Activated CD8-positive, alpha-beta memory T cell treated with anti-CD3 and anti-CD28 coated beads for 1 hour (primary cell): ENCODE results near the gene SERPINB3.
"Not testable (repeated sequence)": the region's sequence is repeated elsewhere in the genome, so short reads cannot be mapped to it uniquely, and the experiment has no call there.

Source experiments
- DNase-seq, 2 donors: peaks; one replicate each; pipeline ENCODE4 v3.0.0-alpha.2; 2020; ENCODE audit warnings: low read depth in 1 of 2; ENCODE audit errors: extremely low read depth in 1 of 2

SERPINB3 gene

DNA sequence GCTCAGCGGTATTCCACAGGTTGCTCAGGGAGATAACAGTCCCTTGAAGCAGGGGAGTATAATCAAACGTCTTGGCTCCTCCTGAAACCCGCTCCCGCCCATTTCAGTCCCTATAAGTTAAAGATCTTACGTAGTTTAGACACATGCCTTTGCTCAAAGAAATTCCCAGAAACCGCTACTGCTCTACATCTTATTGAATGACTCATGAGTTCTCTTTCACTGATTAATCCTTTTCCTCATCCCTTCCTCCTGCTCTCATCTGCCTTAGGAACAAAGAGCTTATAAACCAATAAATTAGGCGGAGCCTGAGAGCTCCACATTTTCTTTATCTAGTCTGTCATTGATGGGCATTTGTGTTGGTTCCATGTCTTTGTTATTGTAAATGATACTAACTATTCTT is 13.5 kb downstream of the SERPINB3 start:
- DNase-seq: no peak

DNA sequence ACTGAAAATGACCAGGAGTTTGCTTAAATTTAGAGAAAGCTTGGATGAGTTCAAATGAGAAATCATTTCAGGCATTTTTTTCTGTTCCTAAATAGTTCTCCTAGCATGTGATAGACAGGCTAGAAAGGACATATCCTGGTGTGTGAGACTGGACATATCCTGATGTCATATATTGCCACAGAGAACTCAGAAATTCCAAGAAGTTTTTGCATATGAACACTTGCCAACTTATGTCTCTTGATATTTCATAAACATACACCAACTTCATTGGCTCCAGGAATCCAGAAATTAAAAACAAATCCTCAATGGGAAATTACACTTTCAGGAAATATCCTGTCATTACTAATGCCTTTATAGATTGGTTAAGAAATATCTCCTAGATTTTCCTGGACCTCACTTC is 14.8 kb downstream of the SERPINB3 start:
- DNase-seq: no peak

GRCh38 chr18:63644694-63645093 is 17.0 kb downstream of the SERPINB3 start:
- DNase-seq: not testable (repeated sequence)

DNA sequence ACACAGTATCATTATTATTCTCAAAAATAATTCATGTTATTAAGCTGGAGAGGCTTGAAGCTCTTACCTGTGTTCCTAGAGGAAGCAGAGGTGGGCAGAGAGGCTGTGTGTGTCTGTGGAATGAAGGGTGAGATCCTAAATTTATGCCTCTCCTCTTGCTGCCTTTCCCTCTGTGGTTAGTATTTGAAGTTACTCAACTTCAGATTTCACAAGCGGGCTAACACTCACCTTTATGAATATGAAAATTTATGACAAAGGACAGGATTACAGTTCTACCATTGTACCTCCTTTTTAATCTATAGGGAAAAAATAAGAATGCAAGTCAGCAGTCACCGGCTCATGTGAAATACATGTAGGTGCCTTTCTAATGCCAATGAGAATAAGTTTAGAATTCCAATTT is 17.6 kb downstream of the SERPINB3 start, which contains the start of gene SERPINB4:
Gene SERPINB4, minus strand, starts transcription at position 115 of the 400 bp plus-strand sequence. CDS start 679 bp downstream, outside the sequence.
- DNase-seq: not testable (repeated sequence)

GRCh38 chr18:63642668-63643356 is 18.9 kb downstream of the SERPINB3 start:
- DNase-seq: not testable (repeated sequence)

DNA sequence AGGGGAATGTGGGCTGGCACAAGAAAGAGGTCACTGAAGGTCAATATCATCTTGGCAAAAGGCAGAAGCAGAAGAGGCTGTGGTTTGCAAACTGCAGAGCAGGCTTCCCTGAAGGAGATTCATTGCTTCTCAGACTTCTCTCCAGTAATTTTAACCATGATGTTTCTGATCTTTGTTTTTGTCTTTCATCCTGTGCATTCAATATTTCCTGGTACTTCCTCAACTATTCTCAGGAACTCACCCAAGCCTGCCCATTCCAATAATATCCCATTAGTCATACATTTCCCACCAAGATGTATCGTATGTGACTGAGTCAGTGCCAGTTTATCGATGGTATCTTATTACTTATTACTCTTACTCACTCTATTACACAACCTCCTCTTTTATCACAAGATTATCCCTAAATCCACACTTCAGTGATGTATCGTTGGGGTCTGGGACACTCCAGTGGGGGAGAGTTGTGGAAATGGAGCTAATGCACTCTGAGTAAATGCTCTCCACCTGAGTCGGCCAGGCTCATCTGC is 20.5 kb downstream of the SERPINB3 start:
- DNase-seq: not testable (repeated sequence)

GRCh38 chr18:63637703-63638102 is 24.0 kb downstream of the SERPINB3 start:
- DNase-seq: no peak

GRCh38 chr18:63627819-63628218 is 33.9 kb downstream of the SERPINB3 start:
- DNase-seq: no peak

DNA sequence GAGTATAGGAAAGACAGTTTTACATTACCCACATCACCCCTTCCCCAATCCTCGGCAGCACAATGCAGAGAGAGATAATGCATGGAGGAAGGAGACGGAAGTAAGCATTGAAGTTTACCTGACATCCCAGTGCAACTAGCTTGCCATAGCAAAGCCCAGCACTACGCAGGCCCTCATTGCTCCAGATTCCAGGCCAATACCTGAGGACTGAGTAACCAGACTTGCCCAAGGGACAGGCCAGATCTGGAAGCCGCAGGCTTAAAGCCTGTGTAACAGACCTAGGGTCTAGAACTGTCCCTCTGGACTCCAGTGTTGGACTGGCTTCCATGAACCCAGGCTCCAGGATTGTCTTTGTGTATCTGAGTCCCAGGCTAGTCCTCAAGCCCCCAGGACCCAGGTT is 35.3 kb downstream of the SERPINB3 start:
- DNase-seq: no peak

- DNase-seq: no peak
Observed at GRCh38 chr18:63624863-63625262, 36.8 kb downstream of the SERPINB3 start.

DNA sequence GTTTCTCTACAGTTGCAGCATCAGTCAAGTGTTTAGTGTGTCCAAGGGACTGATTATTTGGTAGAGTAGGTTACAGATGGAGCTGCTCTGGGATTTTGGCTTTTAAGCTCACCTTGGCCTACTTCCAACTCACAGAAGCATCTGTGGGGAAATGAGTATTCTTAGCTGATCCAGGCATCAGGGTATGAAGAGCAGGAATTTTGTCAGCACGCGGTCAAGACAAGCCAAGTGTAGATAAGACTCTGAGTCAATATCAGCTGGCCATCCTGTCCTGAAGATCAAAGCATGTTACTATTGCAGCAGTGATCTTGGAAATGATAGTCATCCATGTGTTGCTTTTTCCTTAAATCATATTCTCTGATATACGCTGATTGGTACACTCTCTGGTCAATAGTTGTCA is 42.0 kb downstream of the SERPINB3 start:
- DNase-seq: no peak

GRCh38 chr18:63617915-63618234 is 43.8 kb downstream of the SERPINB3 start:
- no peak for DNase-seq

DNA sequence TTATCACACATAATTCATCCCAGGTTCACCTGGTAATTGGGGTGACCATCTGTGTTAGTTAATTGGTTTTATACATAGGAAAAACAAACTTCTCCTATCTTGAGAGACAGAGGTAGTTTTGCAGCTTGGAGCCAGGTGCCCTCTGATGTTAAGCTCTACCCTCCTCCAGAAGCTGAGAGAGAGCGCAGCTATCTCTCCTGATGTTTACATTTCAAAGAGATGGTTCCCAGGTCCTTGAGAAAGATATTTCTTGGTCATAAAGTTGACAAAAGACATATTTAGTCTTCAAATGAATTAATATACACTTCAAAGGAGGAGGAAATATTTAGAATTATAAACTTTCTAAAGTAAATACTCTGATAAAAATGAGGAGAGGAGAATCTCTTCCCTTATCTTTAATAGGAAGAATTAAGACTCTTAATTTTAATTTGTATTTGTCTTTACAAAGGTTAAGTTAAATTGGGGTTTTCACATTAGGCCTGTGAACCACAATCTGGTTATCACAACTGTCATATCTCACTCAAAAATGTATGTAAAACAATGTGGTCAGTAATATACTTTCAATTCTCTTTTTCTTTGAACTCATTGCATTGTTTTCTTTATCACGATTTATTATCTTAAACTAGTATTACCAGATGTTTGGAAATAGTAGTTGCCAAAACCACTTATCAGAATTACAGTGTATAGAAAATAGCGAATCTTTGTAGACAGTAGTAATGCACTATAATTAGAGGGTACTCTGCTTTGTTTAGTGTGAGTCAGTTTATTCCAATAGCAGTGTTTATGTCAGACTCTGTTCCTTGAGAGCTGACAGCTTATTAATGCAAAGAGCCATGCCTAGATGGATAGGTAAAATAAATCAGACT is 44.4 kb downstream of the SERPINB3 start:
- no peak for DNase-seq

- DNase-seq: no peak
Observed at GRCh38 chr18:63613420-63613819, 48.3 kb downstream of the SERPINB3 start.

- DNase-seq: no peak
Observed at GRCh38 chr18:63606526-63606925, 55.2 kb downstream of the SERPINB3 start.
